HepG2 (cell line): ENCODE data around the gene TRPT1. TPM values are rescaled to one million over a fixed set of nuclear protein-coding genes. Genes with fewer than 3 reads are reported as not detected.

ENCODE experiments used
- ATAD3A ChIP-seq: sonication (generic); formaldehyde crosslinking; IDR thresholded peaks from 2 replicates; pipeline ENCODE4 v1.4.0; 2020; ENCODE audit warnings: missing genetic modification reagents
- BORCS8-MEF2B ChIP-seq: sonication (generic); formaldehyde crosslinking; IDR thresholded peaks from 2 replicates; pipeline ENCODE4 v1.8.0; 2022; ENCODE audit warnings: mild to moderate bottlenecking, missing genetic modification reagents
- CEBPG ChIP-seq: IDR thresholded peaks from 2 replicates; pipeline ENCODE4 v1.6.1; 2016
- ELF1 ChIP-seq: sonication (generic); formaldehyde crosslinking; IDR thresholded peaks from 2 replicates; pipeline ENCODE4 v1.4.0; 2020; ENCODE audit warnings: missing genetic modification reagents
- FOXC1 ChIP-seq: sonication (generic); formaldehyde crosslinking; IDR thresholded peaks from 2 replicates; pipeline ENCODE4 v1.8.0; 2022; ENCODE audit warnings: mild to moderate bottlenecking, missing genetic modification reagents, borderline replicate concordance
- GTF3A ChIP-seq: sonication (generic); formaldehyde crosslinking; conservative IDR thresholded peaks from 2 replicates; pipeline ENCODE4 v1.4.0; 2020; ENCODE audit warnings: mild to moderate bottlenecking, missing genetic modification reagents
- IKZF5 ChIP-seq: IDR thresholded peaks from 2 replicates; pipeline ENCODE4 v1.6.1; 2018; ENCODE audit warnings: missing genetic modification reagents, mild to moderate bottlenecking, missing compliant biosample characterization
- MLXIP ChIP-seq: sonication (generic); formaldehyde crosslinking; IDR thresholded peaks from 2 replicates; pipeline ENCODE4 v1.9.0; 2021; ENCODE audit warnings: missing genetic modification reagents, borderline replicate concordance
- NCOR1 ChIP-seq: fragments of 200-600 bp; sonication (generic); IDR thresholded peaks from 2 replicates; pipeline ENCODE4 v1.7.0; 2017; ENCODE audit warnings: antibody characterized with exemption, low read length, borderline replicate concordance
- POGZ ChIP-seq: sonication (generic); formaldehyde crosslinking; IDR thresholded peaks from 2 replicates; pipeline ENCODE4 v1.4.0; 2020; ENCODE audit warnings: mild to moderate bottlenecking, missing genetic modification reagents
- RORA ChIP-seq: sonication (generic); formaldehyde crosslinking; IDR thresholded peaks from 2 replicates; pipeline ENCODE4 v1.5.0; 2020; ENCODE audit warnings: mild to moderate bottlenecking, missing genetic modification reagents, moderate library complexity
- SMAD9 ChIP-seq: sonication (generic); formaldehyde crosslinking; IDR thresholded peaks from 2 replicates; pipeline ENCODE4 v1.5.1; 2020; ENCODE audit warnings: mild to moderate bottlenecking, missing genetic modification reagents
- SMARCC2 ChIP-seq: fragments of 450-650 bp; IDR thresholded peaks from 2 replicates; pipeline ENCODE4 v1.6.1; 2017; ENCODE audit warnings: antibody characterized with exemption, mild to moderate bottlenecking
- SNAPC5 ChIP-seq: sonication (generic); formaldehyde crosslinking; IDR thresholded peaks from 2 replicates; pipeline ENCODE4 v1.8.1; 2023; ENCODE audit warnings: mild to moderate bottlenecking, missing genetic modification reagents, borderline replicate concordance
- TBL1XR1 ChIP-seq: fragments of 150-350 bp; IDR thresholded peaks from 2 replicates; pipeline ENCODE4 v1.6.1; 2014; ENCODE audit warnings: borderline replicate concordance, low read length; ENCODE audit not compliant: partially characterized antibody
- TFE3 ChIP-seq: IDR thresholded peaks from 2 replicates; pipeline ENCODE4 v1.6.1; 2016
- XRCC5 ChIP-seq: fragments of 200-400 bp; formaldehyde crosslinking; optimal IDR thresholded peaks from 2 replicates; pipeline ENCODE3; 2017; ENCODE audit warnings: mild to moderate bottlenecking, low read length
- ZMAT5 ChIP-seq: sonication (generic); formaldehyde crosslinking; IDR thresholded peaks from 2 replicates; pipeline ENCODE4 v1.5.0; 2020; ENCODE audit warnings: mild to moderate bottlenecking, low read depth, missing genetic modification reagents, borderline replicate concordance
- ZNF10 ChIP-seq: sonication (generic); formaldehyde crosslinking; IDR thresholded peaks from 2 replicates; pipeline ENCODE4 v1.4.0; 2020; ENCODE audit warnings: mild to moderate bottlenecking, low read depth, missing genetic modification reagents, borderline replicate concordance
- ZNF235 ChIP-seq: sonication (generic); formaldehyde crosslinking; IDR thresholded peaks from 2 replicates; pipeline ENCODE4 v1.8.1; 2023; ENCODE audit warnings: mild to moderate bottlenecking, missing genetic modification reagents, borderline replicate concordance
- ZNF557 ChIP-seq: sonication (generic); formaldehyde crosslinking; IDR thresholded peaks from 2 replicates; pipeline ENCODE4 v1.4.0; 2020; ENCODE audit warnings: missing genetic modification reagents
- ZNF558 ChIP-seq: sonication (generic); formaldehyde crosslinking; IDR thresholded peaks from 2 replicates; pipeline ENCODE4 v1.9.0; 2022; ENCODE audit warnings: mild to moderate bottlenecking, missing genetic modification reagents, borderline replicate concordance
- ZNF572 ChIP-seq: sonication (generic); formaldehyde crosslinking; IDR thresholded peaks from 2 replicates; pipeline ENCODE4 v1.5.1; 2020; ENCODE audit warnings: mild to moderate bottlenecking, missing genetic modification reagents
- ZNF775 ChIP-seq: sonication (generic); formaldehyde crosslinking; IDR thresholded peaks from 2 replicates; pipeline ENCODE4 v1.4.0; 2020; ENCODE audit warnings: missing genetic modification reagents, mild to moderate bottlenecking, moderate library complexity, borderline replicate concordance
- ZZZ3 ChIP-seq: sonication (generic); formaldehyde crosslinking; IDR thresholded peaks from 2 replicates; pipeline ENCODE4 v1.4.0; 2020; ENCODE audit warnings: missing genetic modification reagents, mild to moderate bottlenecking, borderline replicate concordance
- polyA plus RNA-seq, 8 experiments: library from polyadenylated mRNA; depleted of rRNA in 3 of 8; stranded (reverse) in 7 of 8; unstranded in 1 of 8; fragments of >200 nt; fragmentation: Illumina TruSeq in 4 of 8; extraction: Trizol in 4 of 8; gene quantifications; 2 replicates each; pipeline versions ENCODE4 v1.2.1 to v1.2.3, GENCODE V29; 2011 to 2016; ENCODE audit warnings: low read depth in 4 of 8, missing spikeins in 1 of 8, mixed read lengths in 1 of 8; ENCODE audit not compliant: insufficient read depth in 1 of 8
- total RNA-seq, 5 experiments: library from RNA; depleted of rRNA; stranded (reverse); fragments of >200 nt; fragmentation: Illumina TruSeq; extraction: Trizol; gene quantifications; 2 replicates each; pipeline ENCODE4 v1.2.3, GENCODE V29; 2016; ENCODE audit warnings: low read depth in 1 of 5

Gene TRPT1
- total and polyA plus RNA-seq, 2 of the 13 experiments (the other 11 are each of a cell fraction or from before 2014, with no cell fraction given): 24.8 to 40.7 TPM

- peak; percentile 40; the same call in 1 of the 2 replicates for TF ChIP-seq ZNF775 (CRISPR knock-in tag)
- no peak for TF ChIP-seq FOXC1 (CRISPR knock-in tag)
- no peak for TF ChIP-seq POGZ
- no peak for TF ChIP-seq MLXIP (CRISPR knock-in tag)
- TF ChIP-seq SMAD9 (CRISPR knock-in tag): no peak; the same call in 1 of the 2 replicates
- no peak for TF ChIP-seq CEBPG (CRISPR knock-in tag)
- peak; percentile 50 for TF ChIP-seq XRCC5
- TF ChIP-seq ZMAT5 (CRISPR knock-in tag): no peak
- TF ChIP-seq ZNF572: no peak
- no peak for TF ChIP-seq GTF3A (CRISPR knock-in tag)
- peak; percentile 71 for TF ChIP-seq ELF1
- no peak for TF ChIP-seq ATAD3A (CRISPR knock-in tag)
- TF ChIP-seq ZNF558 (CRISPR knock-in tag): no peak
- TF ChIP-seq BORCS8-MEF2B (CRISPR knock-in tag): no peak
- TF ChIP-seq TBL1XR1: no peak
- TF ChIP-seq ZZZ3 (CRISPR knock-in tag): no peak; the same call in 1 of the 2 replicates
- no peak for TF ChIP-seq ZNF10 (CRISPR knock-in tag)
- 0 out of 2 replicates have a peak, but pooled peaks have one; percentile 66 for TF ChIP-seq TFE3 (CRISPR knock-in tag)
- TF ChIP-seq SMARCC2: no peak
- TF ChIP-seq NCOR1: no peak
- TF ChIP-seq SNAPC5 (CRISPR knock-in tag): no peak
- TF ChIP-seq IKZF5: no peak; the same call in none of the 2 replicates
- no peak for TF ChIP-seq RORA (CRISPR knock-in tag)
- peak; percentile 72; the same call in 1 of the 2 replicates for TF ChIP-seq ZNF557 (CRISPR knock-in tag)
- no peak for TF ChIP-seq ZNF235 (CRISPR knock-in tag)
These were observed 40.1 kb downstream of the TRPT1 start, which contains the start of gene STIP1 (continued) for GRCh38 chr11:64185693-64186491.
